Measurements from ENCODE around the gene FANCM.

DNA sequence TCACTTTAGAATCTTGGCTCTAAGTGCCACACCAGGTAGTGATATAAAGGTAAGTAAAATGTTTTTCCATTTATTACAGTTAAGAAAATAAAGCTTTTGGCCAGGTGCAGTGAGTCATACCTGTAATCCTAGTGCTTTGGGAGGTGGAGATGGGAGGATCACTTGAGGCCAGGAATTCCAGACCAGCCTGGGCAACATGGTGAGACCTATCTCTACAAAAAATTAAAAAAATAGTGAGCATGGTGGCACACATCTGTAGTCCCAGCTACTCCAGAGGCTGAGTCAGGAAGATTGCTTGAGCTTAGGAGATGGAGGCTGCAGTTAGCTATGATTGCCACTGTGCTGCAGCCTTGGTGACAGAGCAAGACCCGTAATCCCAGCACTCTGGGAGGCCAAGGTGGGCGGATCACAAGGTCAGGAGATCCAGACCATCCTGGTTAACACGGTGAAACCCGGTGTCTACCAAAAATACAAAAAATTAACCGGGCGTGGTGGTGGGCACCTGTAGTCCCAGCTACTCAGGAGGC, 5.0 kb downstream of the FANCM start:
- no peak for TF ChIP-seq TCF7L2 (IDR thresholded peaks at IDR 0.05; ENCODE audit: low read depth, low read length)
- TF ChIP-seq, protein P1, sequence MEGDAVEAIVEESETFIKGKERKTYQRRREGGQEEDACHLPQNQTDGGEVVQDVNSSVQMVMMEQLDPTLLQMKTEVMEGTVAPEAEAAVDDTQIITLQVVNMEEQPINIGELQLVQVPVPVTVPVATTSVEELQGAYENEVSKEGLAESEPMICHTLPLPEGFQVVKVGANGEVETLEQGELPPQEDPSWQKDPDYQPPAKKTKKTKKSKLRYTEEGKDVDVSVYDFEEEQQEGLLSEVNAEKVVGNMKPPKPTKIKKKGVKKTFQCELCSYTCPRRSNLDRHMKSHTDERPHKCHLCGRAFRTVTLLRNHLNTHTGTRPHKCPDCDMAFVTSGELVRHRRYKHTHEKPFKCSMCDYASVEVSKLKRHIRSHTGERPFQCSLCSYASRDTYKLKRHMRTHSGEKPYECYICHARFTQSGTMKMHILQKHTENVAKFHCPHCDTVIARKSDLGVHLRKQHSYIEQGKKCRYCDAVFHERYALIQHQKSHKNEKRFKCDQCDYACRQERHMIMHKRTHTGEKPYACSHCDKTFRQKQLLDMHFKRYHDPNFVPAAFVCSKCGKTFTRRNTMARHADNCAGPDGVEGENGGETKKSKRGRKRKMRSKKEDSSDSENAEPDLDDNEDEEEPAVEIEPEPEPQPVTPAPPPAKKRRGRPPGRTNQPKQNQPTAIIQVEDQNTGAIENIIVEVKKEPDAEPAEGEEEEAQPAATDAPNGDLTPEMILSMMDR (IDR thresholded peaks at IDR 0.05): no peak

All from Panc1 (cell line).